Epithelial cell of umbilical artery (primary cell): ENCODE measurements around the gene GET4. TPM values are rescaled to one million over a fixed set of nuclear protein-coding genes. Genes with fewer than 3 reads are reported as not detected.

Experiments used
- total RNA-seq: library from RNA; depleted of rRNA; stranded (reverse); fragments of >200 nt; gene quantifications from 2 replicates; pipeline ENCODE4 v1.2.3, GENCODE V29; 2014

Gene GET4, protein sequence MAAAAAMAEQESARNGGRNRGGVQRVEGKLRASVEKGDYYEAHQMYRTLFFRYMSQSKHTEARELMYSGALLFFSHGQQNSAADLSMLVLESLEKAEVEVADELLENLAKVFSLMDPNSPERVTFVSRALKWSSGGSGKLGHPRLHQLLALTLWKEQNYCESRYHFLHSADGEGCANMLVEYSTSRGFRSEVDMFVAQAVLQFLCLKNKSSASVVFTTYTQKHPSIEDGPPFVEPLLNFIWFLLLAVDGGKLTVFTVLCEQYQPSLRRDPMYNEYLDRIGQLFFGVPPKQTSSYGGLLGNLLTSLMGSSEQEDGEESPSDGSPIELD
- 31.0 and 33.1 TPM in 2 replicates for total RNA-seq

DNA sequence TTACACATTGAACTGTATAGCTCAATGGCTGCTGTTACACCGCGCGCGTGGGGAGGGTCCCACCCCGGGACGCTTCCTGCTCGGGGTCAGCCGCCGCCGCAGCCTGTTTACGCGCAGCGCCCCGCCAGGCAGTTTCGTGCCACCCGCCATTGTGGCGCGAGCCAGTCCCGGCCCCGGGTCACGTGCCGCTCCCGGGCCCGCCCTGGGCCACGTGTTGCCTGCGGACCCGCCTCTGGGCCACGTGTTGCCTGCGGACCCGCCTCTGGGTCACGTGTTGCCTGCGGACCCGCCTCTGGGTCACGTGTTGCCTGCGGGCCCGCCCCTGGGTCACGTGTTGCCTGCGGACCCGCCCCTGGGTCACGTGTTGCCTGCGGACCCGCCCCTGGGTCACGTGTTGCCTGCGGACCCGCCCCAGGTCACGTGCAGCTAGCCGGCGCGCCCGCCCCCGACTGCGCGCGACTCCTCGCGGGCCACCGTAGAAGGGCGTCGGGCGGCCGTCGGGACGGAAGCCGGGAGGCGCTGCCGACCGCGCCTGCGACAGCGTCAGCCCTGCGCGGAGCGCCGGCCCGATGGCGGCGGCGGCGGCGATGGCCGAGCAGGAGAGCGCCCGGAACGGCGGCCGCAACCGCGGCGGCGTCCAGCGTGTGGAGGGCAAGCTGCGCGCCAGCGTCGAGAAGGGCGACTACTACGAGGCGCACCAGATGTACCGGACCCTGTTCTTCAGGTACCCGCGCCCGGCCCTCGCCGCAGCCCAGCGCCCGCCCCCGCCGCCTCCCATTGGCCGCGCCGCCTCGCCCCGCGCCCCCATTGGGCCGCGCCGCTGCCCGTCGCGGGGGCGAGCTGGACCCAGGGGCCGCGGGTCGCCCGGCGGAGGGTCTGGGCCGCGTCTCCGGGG lies at the start of gene GET4:
Gene GET4 (plus strand): TSS at position 478 of the 895 bp plus-strand sequence. CDS start 92 bp downstream, at position 570.

DNA sequence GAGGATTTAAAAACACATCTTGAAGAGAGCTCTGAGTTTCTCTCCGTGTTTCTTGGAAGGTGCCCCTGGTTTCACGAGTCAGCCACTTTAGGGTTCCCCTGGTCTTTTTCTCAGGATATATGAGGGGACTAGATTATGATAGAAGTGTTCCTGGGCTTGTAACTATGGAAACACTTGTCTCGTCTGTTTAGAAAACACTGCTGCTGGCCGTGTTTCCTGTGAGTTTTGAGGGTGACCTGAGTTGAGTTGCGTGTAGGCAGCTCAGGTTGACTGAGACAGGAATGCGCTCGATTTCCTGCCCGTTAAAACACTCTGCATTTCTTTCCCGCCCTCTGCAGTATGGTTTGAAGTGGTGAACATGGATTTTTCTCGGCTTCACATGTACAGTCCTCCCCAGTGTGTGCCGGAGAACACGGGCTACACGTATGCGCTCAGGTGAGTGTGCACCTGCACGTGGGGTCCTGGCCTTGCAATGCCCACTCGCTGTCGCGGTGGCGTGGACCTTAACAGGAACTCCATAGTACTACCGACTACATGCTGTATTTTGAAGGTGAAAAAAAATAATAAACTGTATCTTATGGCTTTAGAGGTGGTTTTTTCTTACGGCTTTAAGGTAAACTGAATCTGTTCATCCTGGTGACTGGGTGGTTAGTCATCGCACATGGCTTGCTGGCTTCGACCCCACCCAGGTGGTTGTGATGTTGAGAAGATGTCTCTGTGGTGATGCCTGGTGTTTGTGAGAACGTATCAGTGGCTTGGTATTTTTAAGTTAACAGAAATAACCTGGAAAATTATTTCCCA lies 44.0 kb upstream of the GET4 start, which contains the start of gene SUN1:
Gene SUN1 (plus strand): TSS at position 310 of the 801 bp plus-strand sequence. CDS start 49 bp downstream, at position 359.

Other genes starting within 250 kb of the GET4 start
- 15.5 and 15.9 TPM in 2 replicates for gene DNAAF5, start 149.9 kb upstream of the GET4 start, total RNA-seq
- 14.6 and 20.5 TPM in 2 replicates for gene PRKAR1B, start 149.3 kb upstream of the GET4 start, total RNA-seq
- gene SUN1, start 44.1 kb upstream of the GET4 start, total RNA-seq = 96.5 and 148 TPM in 2 replicates
- gene ADAP1, start 78.1 kb downstream of the GET4 start, total RNA-seq = 0.91 and 1.6 TPM in 2 replicates
- 8.4 and 9.1 TPM in 2 replicates for gene COX19, start 99.0 kb downstream of the GET4 start, total RNA-seq
- gene CYP2W1, start 106.6 kb downstream of the GET4 start, total RNA-seq = not detected in 2 replicates
- 12.0 and 37.5 TPM in 2 replicates for gene GPR146, start 168.0 kb downstream of the GET4 start, total RNA-seq
- 0.32 TPM in 1 of 2 replicates, not detected in the other for gene GPER1, start 211.6 kb downstream of the GET4 start, total RNA-seq